PFSK-1 (cell line): ENCODE results near the gene RHOC.

Source experiments
- FOXP2 ChIP-seq: optimal IDR thresholded peaks from 2 replicates; pipeline ENCODE3; 2011; ENCODE audit warnings: borderline replicate concordance, control low read depth, inconsistent platforms; ENCODE audit not compliant: insufficient read depth; ENCODE audit errors: extremely low read length, extremely low read depth
- POLR2AphosphoS5 ChIP-seq: IDR thresholded peaks from 2 replicates; pipeline ENCODE4 v1.6.1; 2012; ENCODE audit warnings: low read depth, mild to moderate bottlenecking, control low read depth, low read length, moderate library complexity
- SIN3A ChIP-seq: IDR thresholded peaks from 2 replicates; pipeline ENCODE4 v1.6.1; 2012; ENCODE audit warnings: mild to moderate bottlenecking, low read length, moderate library complexity, borderline replicate concordance; ENCODE audit not compliant: insufficient read depth
- TAF1 ChIP-seq: IDR thresholded peaks from 2 replicates; pipeline ENCODE4 v1.6.1; 2012; ENCODE audit warnings: low read length, control low read depth, borderline replicate concordance; ENCODE audit not compliant: insufficient read depth
- TF ChIP-seq, protein P1 (sequence below), 2 experiments: IDR thresholded peaks; 2 replicates each; pipeline versions ENCODE4 v1.6.1 to v1.8.0; 2011 to 2012; ENCODE audit warnings: low read depth in 2 of 2, low read length in 2 of 2, control low read depth in 1 of 2, inconsistent platforms in 1 of 2, mild to moderate bottlenecking in 1 of 2, moderate library complexity in 1 of 2; ENCODE audit not compliant: insufficient read depth in 1 of 2

RHOC gene

DNA sequence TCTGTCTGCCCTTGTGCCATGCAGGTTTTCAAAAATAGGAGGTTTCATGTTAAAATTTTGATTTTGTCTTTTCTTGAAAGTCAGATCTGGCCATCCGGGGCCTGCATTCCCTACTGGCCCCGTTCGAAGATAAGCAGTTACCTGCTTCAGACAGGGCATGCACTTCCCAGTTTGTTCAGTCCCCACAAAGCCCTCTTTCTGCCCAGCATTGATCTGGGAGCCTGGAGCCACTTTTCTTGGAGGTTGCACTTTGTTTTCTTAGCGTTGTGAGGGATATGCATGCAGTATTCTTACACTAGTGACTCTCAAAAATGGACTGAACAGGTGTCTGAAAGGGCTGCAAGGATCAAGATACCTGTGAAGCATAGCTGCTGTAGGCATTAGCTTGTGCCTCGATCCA lies 21.0 kb downstream of the RHOC start:
- TF ChIP-seq POLR2AphosphoS5, result no peak
- TF ChIP-seq, protein P1, sequence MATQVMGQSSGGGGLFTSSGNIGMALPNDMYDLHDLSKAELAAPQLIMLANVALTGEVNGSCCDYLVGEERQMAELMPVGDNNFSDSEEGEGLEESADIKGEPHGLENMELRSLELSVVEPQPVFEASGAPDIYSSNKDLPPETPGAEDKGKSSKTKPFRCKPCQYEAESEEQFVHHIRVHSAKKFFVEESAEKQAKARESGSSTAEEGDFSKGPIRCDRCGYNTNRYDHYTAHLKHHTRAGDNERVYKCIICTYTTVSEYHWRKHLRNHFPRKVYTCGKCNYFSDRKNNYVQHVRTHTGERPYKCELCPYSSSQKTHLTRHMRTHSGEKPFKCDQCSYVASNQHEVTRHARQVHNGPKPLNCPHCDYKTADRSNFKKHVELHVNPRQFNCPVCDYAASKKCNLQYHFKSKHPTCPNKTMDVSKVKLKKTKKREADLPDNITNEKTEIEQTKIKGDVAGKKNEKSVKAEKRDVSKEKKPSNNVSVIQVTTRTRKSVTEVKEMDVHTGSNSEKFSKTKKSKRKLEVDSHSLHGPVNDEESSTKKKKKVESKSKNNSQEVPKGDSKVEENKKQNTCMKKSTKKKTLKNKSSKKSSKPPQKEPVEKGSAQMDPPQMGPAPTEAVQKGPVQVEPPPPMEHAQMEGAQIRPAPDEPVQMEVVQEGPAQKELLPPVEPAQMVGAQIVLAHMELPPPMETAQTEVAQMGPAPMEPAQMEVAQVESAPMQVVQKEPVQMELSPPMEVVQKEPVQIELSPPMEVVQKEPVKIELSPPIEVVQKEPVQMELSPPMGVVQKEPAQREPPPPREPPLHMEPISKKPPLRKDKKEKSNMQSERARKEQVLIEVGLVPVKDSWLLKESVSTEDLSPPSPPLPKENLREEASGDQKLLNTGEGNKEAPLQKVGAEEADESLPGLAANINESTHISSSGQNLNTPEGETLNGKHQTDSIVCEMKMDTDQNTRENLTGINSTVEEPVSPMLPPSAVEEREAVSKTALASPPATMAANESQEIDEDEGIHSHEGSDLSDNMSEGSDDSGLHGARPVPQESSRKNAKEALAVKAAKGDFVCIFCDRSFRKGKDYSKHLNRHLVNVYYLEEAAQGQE (IDR thresholded peaks at IDR 0.05; ENCODE audit: insufficient read depth in 1 of 2, low read depth in 2 of 2, low read length in 2 of 2), result no peak
- no peak for TF ChIP-seq FOXP2
- TF ChIP-seq SIN3A, result no peak
- no peak for TF ChIP-seq TAF1

DNA sequence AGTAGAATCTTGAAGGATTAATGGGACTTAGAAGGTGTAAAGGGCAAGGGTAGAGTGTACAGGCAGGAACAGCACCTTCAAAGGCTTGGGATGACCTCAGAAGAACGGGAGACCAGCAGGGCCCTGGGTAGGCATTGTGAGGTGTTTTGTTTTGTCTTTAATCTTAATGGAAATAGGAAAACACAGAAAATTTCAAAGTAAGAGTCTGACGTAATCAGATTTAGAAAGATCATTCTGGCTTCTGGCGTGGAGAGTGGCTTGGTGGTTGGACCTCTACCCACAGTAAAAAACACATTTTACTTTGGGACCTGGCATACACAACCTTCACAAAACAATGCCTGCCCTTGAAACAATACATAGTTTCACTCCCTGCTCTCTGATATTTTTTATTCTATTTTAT lies 28.3 kb downstream of the RHOC start:
- TF ChIP-seq TAF1, result no peak
- TF ChIP-seq, protein P1 (IDR thresholded peaks at IDR 0.05; ENCODE audit: insufficient read depth in 1 of 2, low read depth in 2 of 2, low read length in 2 of 2), result no peak
- TF ChIP-seq SIN3A, result no peak
- TF ChIP-seq POLR2AphosphoS5, result no peak
- no peak for TF ChIP-seq FOXP2

DNA sequence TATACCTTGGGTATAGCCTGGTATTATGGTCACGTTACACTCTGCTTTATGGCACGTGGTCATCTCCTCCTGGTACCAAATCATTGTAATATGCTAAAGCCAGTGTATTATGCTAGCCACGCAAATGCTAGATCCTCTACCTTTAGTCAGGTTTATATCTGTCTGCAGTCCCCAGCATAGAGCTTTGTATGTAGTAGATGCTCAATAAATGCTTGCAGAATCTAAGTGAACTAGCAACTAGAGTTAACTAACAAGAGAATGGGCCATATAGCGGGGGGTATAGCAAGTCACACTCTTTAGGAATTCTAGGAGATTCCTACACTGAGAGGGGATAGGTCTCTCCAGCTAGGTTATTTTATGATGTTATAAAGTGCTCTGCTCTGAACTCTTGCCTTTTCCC lies 29.4 kb downstream of the RHOC start:
- no peak for TF ChIP-seq POLR2AphosphoS5
- no peak for TF ChIP-seq FOXP2
- no peak for TF ChIP-seq SIN3A
- TF ChIP-seq, protein P1 (IDR thresholded peaks at IDR 0.05; ENCODE audit: insufficient read depth in 1 of 2, low read depth in 2 of 2, low read length in 2 of 2), result no peak
- no peak for TF ChIP-seq TAF1

DNA sequence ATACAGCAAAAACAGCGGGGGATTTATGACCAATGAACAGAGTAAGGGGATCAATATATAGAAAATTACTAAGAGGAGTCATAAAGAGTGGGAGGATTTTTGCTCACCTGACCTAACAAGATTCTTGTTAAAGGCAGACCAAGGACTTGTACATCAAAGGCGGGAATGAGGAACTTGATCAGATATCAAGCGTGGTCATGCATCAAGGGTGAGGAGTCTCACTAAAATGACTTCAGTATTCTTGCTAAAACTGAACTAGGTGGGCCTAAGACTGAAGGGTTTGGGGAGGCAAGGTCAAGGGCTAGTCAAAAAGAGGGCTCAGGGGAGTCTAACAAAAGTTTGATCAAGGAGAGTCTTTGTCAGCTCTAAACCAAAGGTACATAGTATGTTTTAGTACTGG lies 30.4 kb downstream of the RHOC start:
- TF ChIP-seq, protein P1 (IDR thresholded peaks at IDR 0.05; ENCODE audit: insufficient read depth in 1 of 2, low read depth in 2 of 2, low read length in 2 of 2), result no peak
- no peak for TF ChIP-seq FOXP2
- TF ChIP-seq POLR2AphosphoS5, result no peak
- no peak for TF ChIP-seq TAF1
- no peak for TF ChIP-seq SIN3A

DNA sequence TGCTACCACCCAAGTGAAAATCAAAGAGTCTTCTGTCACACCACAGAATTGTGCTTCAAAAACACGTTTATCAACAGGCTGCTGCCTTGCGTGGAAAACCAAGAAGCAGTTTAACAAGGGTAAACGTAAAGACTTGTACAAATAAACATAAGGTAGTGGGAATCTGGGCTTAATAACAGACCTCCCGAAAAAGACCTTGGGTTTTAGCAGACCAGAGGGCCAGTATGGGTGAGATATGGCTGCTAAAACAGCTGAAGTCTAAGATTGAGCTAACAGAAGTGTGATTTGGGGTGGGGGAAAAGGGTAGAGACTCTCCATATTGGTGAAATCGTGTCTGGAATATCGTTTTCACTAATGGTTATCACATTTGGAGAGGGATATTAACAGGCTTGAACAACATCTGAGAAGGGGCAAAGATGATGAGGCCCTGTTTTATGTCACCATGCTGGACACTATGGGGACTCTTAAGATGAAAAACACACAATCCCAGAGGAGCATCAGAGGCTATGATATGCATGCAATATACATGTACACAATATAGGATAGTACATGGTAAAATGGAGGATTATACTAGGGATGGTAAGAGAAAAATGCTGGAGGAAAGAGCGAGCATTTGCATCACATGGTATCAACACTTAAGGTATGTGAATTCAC lies 31.1 kb downstream of the RHOC start:
- TF ChIP-seq POLR2AphosphoS5, result no peak
- TF ChIP-seq, protein P1 (IDR thresholded peaks at IDR 0.05; ENCODE audit: insufficient read depth in 1 of 2, low read depth in 2 of 2, low read length in 2 of 2), result no peak
- no peak for TF ChIP-seq TAF1
- TF ChIP-seq FOXP2, result no peak
- TF ChIP-seq SIN3A, result no peak
